Measurements from ENCODE around the gene FAN1. TPM values are rescaled to one million over a fixed set of nuclear protein-coding genes. Genes with fewer than 3 reads are reported as not detected.

Gene FAN1
- total and polyA plus RNA-seq, 2 donors (not counting 3 experiments of a cell fraction or from before 2014, with no cell fraction given) = 4.3 to 11.7 TPM

DNA sequence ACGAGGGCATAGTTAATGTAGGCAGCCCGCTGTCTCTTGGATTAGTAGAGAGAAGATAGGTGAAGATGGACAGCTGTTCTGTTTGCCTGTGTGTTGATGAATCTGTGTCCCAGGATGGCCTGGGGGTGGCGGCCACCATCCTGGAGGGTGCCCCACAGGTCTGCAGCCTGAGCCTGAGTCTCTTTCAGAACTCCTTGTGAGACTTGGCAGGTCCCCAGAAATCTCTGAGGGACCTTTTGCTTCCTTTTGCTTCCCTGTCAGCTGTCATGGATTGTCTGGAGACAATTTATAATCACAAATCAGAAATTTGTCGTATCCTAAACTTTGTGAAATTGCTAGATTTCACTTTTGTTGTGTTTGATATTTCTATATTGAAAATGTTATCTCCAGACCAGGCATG, 17.4 kb downstream of the FAN1 start:
- Histone ChIP-seq H2AFZ (ENCODE audit: low read depth, low read length) (no peak overlapping the region), H3K27ac (ENCODE audit: insufficient read depth, low read depth, low read length) (no peak overlapping the region), H4K20me1 (replicated peaks; ENCODE audit: control insufficient read depth, extremely low read depth, insufficient read depth, low read length) (no peaks in the 10 kb centered on the region), H3K9ac (replicated peaks; ENCODE audit: extremely low read depth, insufficient read depth, low read length) (no peak overlapping the region), H3K27me3 (ENCODE audit: control insufficient read depth in 2 of 2, insufficient read depth in 2 of 2, low read length in 2 of 2) (no peaks in the 10 kb centered on the region), H3K79me2 (ENCODE audit: control insufficient read depth, insufficient read depth, low read length) (no peaks in the 10 kb centered on the region), H3K4me3 (replicated peaks in 1 of 3; ENCODE audit: insufficient read depth in 1 of 3, low read depth in 1 of 3, low read length in 3 of 3) (no peak overlapping the region), H3K9me3 (replicated peaks; ENCODE audit: control insufficient read depth, insufficient read depth, low read length) (no peaks in the 10 kb centered on the region), H3K9me1 (replicated peaks; ENCODE audit: control insufficient read depth, extremely low read depth, insufficient read depth, low read length) (no peaks in the 10 kb centered on the region), H3K36me3 (ENCODE audit: control insufficient read depth in 2 of 2, extremely low read depth in 1 of 2, insufficient read depth in 2 of 2, low read length in 2 of 2) (peaks cover 5 to 13% of the 10 kb centered on the region in 2 experiments), H3K4me2 (ENCODE audit: insufficient read depth, low read length) (no peak overlapping the region), H3K4me1 (ENCODE audit: control insufficient read depth, extremely low read depth, insufficient read depth, low read length) (peaks cover 18% of the 10 kb centered on the region)
- DNase-seq (ENCODE audit: low read depth, low spot score) (no peak), FAIRE-seq (no peak)
- ChIA-PET CTCF (no interaction called here), POLR2A (no interaction called here)
- BruUV-seq (replicated peaks) = no TSS peak
- TF ChIP-seq GATA2 (IDR thresholded peaks at IDR 0.05; ENCODE audit: insufficient read depth, insufficient read length, low read depth, low read length) = no peak
- no peak for TF ChIP-seq JUN (IDR thresholded peaks at IDR 0.05; ENCODE audit: borderline replicate concordance, insufficient read depth, insufficient read length, low read depth)
- TF ChIP-seq EZH2 (IDR thresholded peaks at IDR 0.05; ENCODE audit: borderline replicate concordance, low read depth, low read length, severe bottlenecking) = no peak
- TF ChIP-seq, protein P1, sequence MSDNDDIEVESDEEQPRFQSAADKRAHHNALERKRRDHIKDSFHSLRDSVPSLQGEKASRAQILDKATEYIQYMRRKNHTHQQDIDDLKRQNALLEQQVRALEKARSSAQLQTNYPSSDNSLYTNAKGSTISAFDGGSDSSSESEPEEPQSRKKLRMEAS (IDR thresholded peaks at IDR 0.05; ENCODE audit: insufficient read depth, insufficient read length) = no peak
- intact Hi-C loops (cut with micrococcal nuclease) (no loop called here), dilution Hi-C loops (cut with MboI; ENCODE audit: extremely low pct_ligation_motif_present, low sequenced_read_pairs) (no loop called here)

GRCh38 chr15:30921781-30922479, 18.2 kb downstream of the FAN1 start:
- POLR2A ChIA-PET = no interaction called here
- peak; percentile 21 for FAIRE-seq
- no peaks in the 10 kb centered on the region for H4K20me1 ChIP-seq (replicated peaks; ENCODE audit: control insufficient read depth, extremely low read depth, insufficient read depth, low read length)
- no TSS peak for BruUV-seq (replicated peaks)
- H3K79me2 ChIP-seq (ENCODE audit: control insufficient read depth, insufficient read depth, low read length) = no peaks in the 10 kb centered on the region
- no peak overlapping the region for H3K9ac ChIP-seq (replicated peaks; ENCODE audit: extremely low read depth, insufficient read depth, low read length)
- peak overlapping the region; percentile 60 for H3K27ac ChIP-seq (ENCODE audit: insufficient read depth, low read depth, low read length)
- dilution Hi-C loops (cut with MboI; ENCODE audit: extremely low pct_ligation_motif_present, low sequenced_read_pairs) (no loop called here), intact Hi-C loops (cut with micrococcal nuclease) (no loop called here)
- no peaks in the 10 kb centered on the region for H3K9me3 ChIP-seq (replicated peaks; ENCODE audit: control insufficient read depth, insufficient read depth, low read length)
- CTCF ChIA-PET = interaction anchor here (3.8 kb wide), 1 partner anchor 207 kb away, joined by 24 read pairs; no protein-coding TSS in a partner anchor
- no peak overlapping the region for H3K4me2 ChIP-seq (ENCODE audit: insufficient read depth, low read length)
- no peak overlapping the region for H3K4me3 ChIP-seq (replicated peaks in 1 of 3; ENCODE audit: insufficient read depth in 1 of 3, low read depth in 1 of 3, low read length in 3 of 3)
- no peak for TF ChIP-seq JUN (IDR thresholded peaks at IDR 0.05; ENCODE audit: borderline replicate concordance, insufficient read depth, insufficient read length, low read depth)
- no peak for TF ChIP-seq POLR2AphosphoS5 (IDR thresholded peaks at IDR 0.05; ENCODE audit: insufficient read depth, low read depth, low read length)
- TF ChIP-seq, protein P1 (IDR thresholded peaks at IDR 0.05; ENCODE audit: insufficient read depth, insufficient read length) = no peak
- TF ChIP-seq POLR2A (IDR thresholded peaks at IDR 0.05; ENCODE audit: low read depth, low read length) = no peak
- no peak for TF ChIP-seq GATA2 (IDR thresholded peaks at IDR 0.05; ENCODE audit: insufficient read depth, insufficient read length, low read depth, low read length)
- TF ChIP-seq FOS (IDR thresholded peaks at IDR 0.05; ENCODE audit: borderline replicate concordance, insufficient read depth, low read length) = no peak
- TF ChIP-seq MYC (IDR thresholded peaks at IDR 0.05; ENCODE audit: low read depth, low read length) = no peak
- TF ChIP-seq EZH2 (IDR thresholded peaks at IDR 0.05; ENCODE audit: borderline replicate concordance, low read depth, low read length, severe bottlenecking) = no peak
- TF ChIP-seq, protein P2, sequence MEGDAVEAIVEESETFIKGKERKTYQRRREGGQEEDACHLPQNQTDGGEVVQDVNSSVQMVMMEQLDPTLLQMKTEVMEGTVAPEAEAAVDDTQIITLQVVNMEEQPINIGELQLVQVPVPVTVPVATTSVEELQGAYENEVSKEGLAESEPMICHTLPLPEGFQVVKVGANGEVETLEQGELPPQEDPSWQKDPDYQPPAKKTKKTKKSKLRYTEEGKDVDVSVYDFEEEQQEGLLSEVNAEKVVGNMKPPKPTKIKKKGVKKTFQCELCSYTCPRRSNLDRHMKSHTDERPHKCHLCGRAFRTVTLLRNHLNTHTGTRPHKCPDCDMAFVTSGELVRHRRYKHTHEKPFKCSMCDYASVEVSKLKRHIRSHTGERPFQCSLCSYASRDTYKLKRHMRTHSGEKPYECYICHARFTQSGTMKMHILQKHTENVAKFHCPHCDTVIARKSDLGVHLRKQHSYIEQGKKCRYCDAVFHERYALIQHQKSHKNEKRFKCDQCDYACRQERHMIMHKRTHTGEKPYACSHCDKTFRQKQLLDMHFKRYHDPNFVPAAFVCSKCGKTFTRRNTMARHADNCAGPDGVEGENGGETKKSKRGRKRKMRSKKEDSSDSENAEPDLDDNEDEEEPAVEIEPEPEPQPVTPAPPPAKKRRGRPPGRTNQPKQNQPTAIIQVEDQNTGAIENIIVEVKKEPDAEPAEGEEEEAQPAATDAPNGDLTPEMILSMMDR (IDR thresholded peaks at IDR 0.05; ENCODE audit: extremely low read depth in 1 of 2, insufficient read depth in 1 of 2, low read depth in 1 of 2, low read length in 2 of 2) = no peak
- peaks cover 18% of the 10 kb centered on the region for H3K4me1 ChIP-seq (ENCODE audit: control insufficient read depth, extremely low read depth, insufficient read depth, low read length)
- H3K36me3 ChIP-seq (ENCODE audit: control insufficient read depth in 2 of 2, extremely low read depth in 1 of 2, insufficient read depth in 2 of 2, low read length in 2 of 2) = peaks cover 5 to 13% of the 10 kb centered on the region in 2 experiments
- H3K9me1 ChIP-seq (replicated peaks; ENCODE audit: control insufficient read depth, extremely low read depth, insufficient read depth, low read length) = no peaks in the 10 kb centered on the region
- peak; percentile 57 for DNase-seq (ENCODE audit: low read depth, low spot score)
- no peak overlapping the region for H2AFZ ChIP-seq (ENCODE audit: low read depth, low read length)
- no peaks in the 10 kb centered on the region for H3K27me3 ChIP-seq (ENCODE audit: control insufficient read depth in 2 of 2, insufficient read depth in 2 of 2, low read length in 2 of 2)
